T-cell (primary cell): ENCODE data around the gene AHSG. TPM values are rescaled to one million over a fixed set of nuclear protein-coding genes. Genes with fewer than 3 reads are reported as not detected.

ENCODE experiments used
- ATAC-seq, 4 experiments: fragments of 200-7000 bp in 3 of 4; fragments of 150-1000 bp in 1 of 4; cut with Tn5 transposase; replicated peaks in 1 of 4; 1 replicate in 3 of 4; 2 replicates in 1 of 4; pipeline ENCODE4 v1.10.0; 2021; ENCODE audit warnings: moderate library complexity in 3 of 4, mild to moderate bottlenecking in 2 of 4, moderate number of reproducible peaks in 1 of 4
- CTCF ChIA-PET, 2 donors: fragments of 300-600 bp; sonication (Branson Sonifier 250); formaldehyde crosslinking; loops; one replicate each; lab custom pipeline; 2022; ENCODE audit warnings: antibody characterized with exemption in 2 of 2; lab: Charles Lee
- POLR2A ChIA-PET, 2 donors: fragments of 300-600 bp; sonication (Branson Sonifier 250); formaldehyde crosslinking; loops; one replicate each; lab custom pipeline; 2022; ENCODE audit warnings: antibody characterized with exemption in 2 of 2; lab: Charles Lee
- DNase-seq, 35 experiments: peaks; one replicate each; pipeline versions ENCODE4 v3.0.0 to v3.0.0-alpha.2; 2013 to 2023
- H3K27ac ChIP-seq: one replicate; pipeline ENCODE4 v1.5.1; 2013; ENCODE audit warnings: low read length
- H3K27me3 ChIP-seq, 2 experiments: replicated peaks in 1 of 2; 1 replicate in 1 of 2; 2 replicates in 1 of 2; pipeline versions ENCODE4 v1.6.1 to v1.7.0; 2013; ENCODE audit warnings: low read length in 1 of 2, mixed read lengths in 1 of 2; ENCODE audit not compliant: control insufficient read depth in 2 of 2, insufficient read depth in 2 of 2; ENCODE audit errors: extremely low read depth in 1 of 2
- H3K36me3 ChIP-seq, 2 donors: 1 replicate in 1 of 2; 2 replicates in 1 of 2; pipeline versions ENCODE4 v1.6.1 to v1.7.0; 2013; ENCODE audit warnings: low read length in 1 of 2; ENCODE audit not compliant: control insufficient read depth in 2 of 2, insufficient read depth in 1 of 2; ENCODE audit errors: extremely low read depth in 1 of 2
- H3K4me1 ChIP-seq, 2 experiments: 1 replicate in 1 of 2; 2 replicates in 1 of 2; pipeline versions ENCODE4 v1.6.1 to v1.7.0; 2013; ENCODE audit warnings: low read length in 2 of 2, mixed read lengths in 1 of 2; ENCODE audit not compliant: insufficient read depth in 2 of 2, control insufficient read depth in 1 of 2; ENCODE audit errors: extremely low read depth in 1 of 2
- H3K4me3 ChIP-seq, 2 donors: 1 replicate in 1 of 2; 2 replicates in 1 of 2; pipeline versions ENCODE4 v1.5.1 to v1.7.0; 2013; ENCODE audit warnings: mild to moderate bottlenecking in 2 of 2, low read length in 1 of 2, moderate library complexity in 1 of 2; ENCODE audit not compliant: control insufficient read depth in 1 of 2; ENCODE audit errors: extremely low read depth in 1 of 2
- H3K9me3 ChIP-seq: 2 replicates; pipeline ENCODE4 v1.7.0; 2013
- H3K27ac Mint-ChIP-seq, 2 donors: one replicate each; pipeline ENCODE4 v1.8.0; 2020 to 2021; ENCODE audit warnings: mild to moderate bottlenecking in 2 of 2, mixed read lengths in 2 of 2
- H3K27me3 Mint-ChIP-seq, 2 donors: one replicate each; pipeline ENCODE4 v1.8.0; 2021 to 2022; ENCODE audit warnings: mixed read lengths in 2 of 2
- H3K36me3 Mint-ChIP-seq: one replicate; pipeline ENCODE4 v1.8.0; 2021; ENCODE audit warnings: mixed read lengths
- H3K4me1 Mint-ChIP-seq, 3 donors: one replicate each; pipeline ENCODE4 v1.8.0; 2020 to 2022; ENCODE audit warnings: mixed read lengths in 3 of 3, mild to moderate bottlenecking in 1 of 3
- H3K4me3 Mint-ChIP-seq, 3 donors: one replicate each; pipeline ENCODE4 v1.8.0; 2020 to 2022; ENCODE audit warnings: mild to moderate bottlenecking in 3 of 3, mixed read lengths in 3 of 3, moderate library complexity in 3 of 3
- H3K9me3 Mint-ChIP-seq, 3 donors: one replicate each; pipeline ENCODE4 v1.8.0; 2020 to 2022; ENCODE audit warnings: mixed read lengths in 3 of 3
- WGBS: methylation state at CpG from one replicate; pipeline ENCODE4 v1.1.5; 2013; ENCODE audit warnings: missing lambda C conversion rate; ENCODE audit not compliant: insufficient coverage; 5-methylcytosine and 5-hydroxymethylcytosine counted together
- total RNA-seq, 35 experiments: library from RNA in 6 of 35; stranded (reverse) in 6 of 35; fragments of 120-200 nt in 1 of 35; gene quantifications; one replicate each; pipeline versions ENCODE4 v1.2.1 to v1.2.4 and lab custom pipeline; 2013 to 2026

The AHSG gene
- total RNA-seq, 5 donors from 2014 or later (not counting 1 experiment from before 2014, with no cell fraction given), result 1.8 to 1.9 (median 1.9) TPM; not detected in 2

DNA sequence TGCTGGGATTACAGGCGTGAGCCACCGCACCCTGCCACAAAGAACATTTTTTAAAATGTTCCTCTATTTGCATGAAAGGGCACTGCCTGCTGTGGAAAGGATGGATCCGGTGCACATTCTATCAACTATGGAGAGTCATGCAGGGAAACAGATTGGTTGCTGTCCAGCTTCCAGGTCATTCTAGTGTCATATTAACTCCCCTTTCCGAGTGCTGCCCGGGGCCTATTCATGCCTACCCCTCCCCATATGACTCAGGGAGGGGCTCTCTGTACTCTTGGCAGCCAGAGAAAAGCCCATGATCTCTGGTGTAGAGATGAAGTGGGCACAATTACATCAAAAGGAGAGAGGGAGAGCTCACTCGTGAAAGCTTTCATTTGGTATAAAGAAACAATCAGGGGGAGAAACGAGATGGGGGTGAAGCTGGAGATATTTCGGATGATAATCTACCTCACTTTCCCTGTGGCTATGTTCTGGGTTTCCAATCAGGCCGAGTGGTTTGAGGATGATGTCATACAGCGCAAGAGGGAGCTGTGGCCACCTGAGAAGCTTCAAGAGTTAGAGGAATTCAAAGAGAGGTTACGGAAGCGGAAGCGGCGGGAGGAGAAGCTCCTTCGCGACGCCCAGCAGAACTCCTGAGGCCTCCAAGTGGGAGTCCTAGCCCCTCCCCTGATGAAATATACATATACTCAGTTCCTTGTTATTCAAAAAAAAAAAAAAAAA lies 16.1 kb upstream of the AHSG start:
- Histone ChIP-seq H3K27ac (no peak overlapping the region), H3K4me1 (no peaks in the 10 kb centered on the region), H3K9me3 (no peaks in the 10 kb centered on the region), H3K36me3 (no peaks in the 10 kb centered on the region), H3K27me3 (peaks cover 0 to 19% of the 10 kb centered on the region in 2 experiments), H3K4me3 (no peak overlapping the region)
- ATAC-seq (no peak), DNase-seq (no peak)
- peaks cover 2 to 7% of the 10 kb centered on the region in 2 donors for H3K27me3 Mint-ChIP-seq
- CTCF ChIA-PET, result interaction anchor here (0.6 to 2.2 kb wide), 5 partner anchors 17 to 653 kb away, joined by 3 to 7 read pairs (median 4); no protein-coding TSS in a partner anchor
- no peaks in the 10 kb centered on the region for H3K36me3 Mint-ChIP-seq
- no peak overlapping the region for H3K4me3 Mint-ChIP-seq
- POLR2A ChIA-PET, result interaction anchor here in 1 of 2 donors (0.6 kb wide), 1 partner anchor 254 kb away, joined by 7 read pairs; no protein-coding TSS in a partner anchor
- no peaks in the 10 kb centered on the region for H3K9me3 Mint-ChIP-seq
- H3K27ac Mint-ChIP-seq, result no peak overlapping the region
- WGBS, result 100% methylated on average over 1 of the region's 17 CpGs
- no peaks in the 10 kb centered on the region for H3K4me1 Mint-ChIP-seq

DNA sequence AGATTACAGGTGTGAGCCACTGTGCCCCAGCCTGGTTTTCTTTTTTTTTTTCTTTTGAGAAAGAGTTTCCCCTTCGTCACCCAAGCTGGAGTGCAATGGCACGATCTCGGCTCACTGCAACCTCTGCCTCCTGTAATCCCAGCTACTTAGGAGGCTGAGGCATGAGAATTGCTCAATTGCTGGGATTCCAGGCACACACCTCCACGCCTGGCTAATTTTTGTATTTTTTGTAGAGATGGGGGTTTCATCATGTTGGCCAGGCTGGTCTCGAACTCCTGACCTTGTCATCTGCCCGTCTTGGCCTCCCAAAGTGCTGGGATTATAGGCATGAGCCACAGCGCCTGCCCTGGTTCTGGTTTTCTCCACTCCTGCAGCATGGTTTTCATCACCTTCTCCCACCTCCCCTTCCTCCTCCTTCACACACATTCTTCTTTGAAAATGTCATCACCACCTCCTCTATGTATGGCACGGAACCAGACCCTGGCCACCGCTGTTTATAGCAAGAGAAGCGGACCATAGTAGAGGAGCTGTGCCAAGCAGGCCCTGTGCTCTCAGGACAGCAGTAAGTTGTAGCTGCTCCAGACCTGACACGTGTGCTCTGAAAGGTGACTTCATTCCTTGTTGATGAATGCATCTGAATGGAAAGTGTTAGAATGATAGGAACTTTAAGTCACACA lies 14.6 kb upstream of the AHSG start:
- POLR2A ChIA-PET, result interaction anchor here in 1 of 2 donors (0.6 kb wide), 1 partner anchor 686 kb away, joined by 4 read pairs; no protein-coding TSS in a partner anchor
- Mint-ChIP-seq H3K27ac (no peak overlapping the region), H3K9me3 (no peaks in the 10 kb centered on the region), H3K4me1 (no peaks in the 10 kb centered on the region), H3K4me3 (no peak overlapping the region), H3K27me3 (peaks cover 2 to 7% of the 10 kb centered on the region in 2 donors), H3K36me3 (no peaks in the 10 kb centered on the region)
- DNase-seq (no peak), ATAC-seq (no peak)
- H3K4me3 ChIP-seq, result no peak overlapping the region
- no peaks in the 10 kb centered on the region for H3K9me3 ChIP-seq
- no peaks in the 10 kb centered on the region for H3K36me3 ChIP-seq
- peaks cover 0 to 19% of the 10 kb centered on the region in 2 experiments for H3K27me3 ChIP-seq
- no peaks in the 10 kb centered on the region for H3K4me1 ChIP-seq
- 100% methylated on average over 2 of the region's 11 CpGs for WGBS
- CTCF ChIA-PET, result interaction anchor here (0.7 to 2.2 kb wide), 4 partner anchors 16 to 1587 kb away, joined by 3 to 7 read pairs (median 4); no protein-coding TSS in a partner anchor
- no peak overlapping the region for H3K27ac ChIP-seq

DNA sequence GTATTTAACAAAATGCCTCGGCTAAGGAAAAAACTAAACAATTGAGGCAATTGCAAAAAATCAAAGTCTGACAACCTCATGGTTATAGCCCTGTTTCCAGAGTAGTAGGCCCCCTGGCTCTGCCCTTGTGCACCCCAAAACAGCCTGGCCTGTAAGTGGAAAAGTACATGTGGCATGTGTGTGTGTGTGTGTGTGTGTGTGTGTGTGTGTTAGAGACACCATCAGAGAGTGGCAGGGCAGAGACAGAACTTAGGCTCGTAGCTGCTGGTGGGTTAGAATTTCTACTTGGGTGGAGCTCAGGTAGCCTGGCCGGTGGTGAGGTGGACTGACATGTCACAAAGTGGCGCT lies 14.1 kb upstream of the AHSG start:
- CTCF ChIA-PET, result interaction anchor here (1.0 to 2.2 kb wide), 2 partner anchors 16 to 18 kb away, joined by 3 to 7 read pairs; no protein-coding TSS in a partner anchor
- no peaks in the 10 kb centered on the region for H3K9me3 Mint-ChIP-seq
- ATAC-seq (no peak), DNase-seq (no peak)
- no peaks in the 10 kb centered on the region for H3K9me3 ChIP-seq
- POLR2A ChIA-PET, result no interaction called here
- peaks cover 2 to 7% of the 10 kb centered on the region in 2 donors for H3K27me3 Mint-ChIP-seq
- H3K27ac Mint-ChIP-seq, result no peak overlapping the region
- H3K36me3 ChIP-seq, result no peaks in the 10 kb centered on the region
- no peaks in the 10 kb centered on the region for H3K36me3 Mint-ChIP-seq
- H3K4me3 Mint-ChIP-seq, result no peak overlapping the region
- H3K4me1 ChIP-seq, result no peaks in the 10 kb centered on the region
- H3K4me1 Mint-ChIP-seq, result no peaks in the 10 kb centered on the region
- no peak overlapping the region for H3K4me3 ChIP-seq
- 95% methylated on average over 3 of the region's 4 CpGs for WGBS
- no peak overlapping the region for H3K27ac ChIP-seq
- peaks cover 0 to 19% of the 10 kb centered on the region in 2 experiments for H3K27me3 ChIP-seq

DNA sequence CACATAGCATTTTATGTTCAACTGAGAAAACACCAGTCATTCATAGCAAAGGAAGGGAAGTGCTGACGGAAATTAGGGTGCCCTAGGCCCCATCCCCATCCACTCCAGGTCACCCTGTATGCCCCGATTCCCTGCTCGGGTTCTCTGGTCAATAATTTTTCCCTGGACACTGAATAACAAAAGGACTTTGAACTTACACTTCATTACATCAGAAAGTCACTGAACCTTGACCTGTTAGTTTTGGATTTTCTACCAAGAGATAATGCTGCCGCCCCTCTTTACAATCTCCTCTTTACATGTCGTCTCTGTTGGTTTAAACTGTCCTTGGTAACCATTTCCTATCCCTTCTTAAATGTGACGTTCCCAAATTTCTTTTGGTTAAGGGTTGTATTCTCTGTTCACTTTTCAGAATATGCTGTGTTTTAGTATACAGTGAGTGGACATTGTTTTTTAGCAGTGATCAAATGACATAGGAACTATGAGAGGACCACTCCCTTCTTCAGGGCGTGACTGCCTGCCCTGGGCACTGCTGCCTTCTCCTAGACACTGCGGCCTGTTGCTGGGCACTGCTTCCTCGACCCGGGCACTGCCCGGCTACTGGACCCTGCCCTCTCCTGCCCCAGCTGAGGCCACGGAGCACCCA lies 13.6 kb upstream of the AHSG start:
- POLR2A ChIA-PET, result no interaction called here

DNA sequence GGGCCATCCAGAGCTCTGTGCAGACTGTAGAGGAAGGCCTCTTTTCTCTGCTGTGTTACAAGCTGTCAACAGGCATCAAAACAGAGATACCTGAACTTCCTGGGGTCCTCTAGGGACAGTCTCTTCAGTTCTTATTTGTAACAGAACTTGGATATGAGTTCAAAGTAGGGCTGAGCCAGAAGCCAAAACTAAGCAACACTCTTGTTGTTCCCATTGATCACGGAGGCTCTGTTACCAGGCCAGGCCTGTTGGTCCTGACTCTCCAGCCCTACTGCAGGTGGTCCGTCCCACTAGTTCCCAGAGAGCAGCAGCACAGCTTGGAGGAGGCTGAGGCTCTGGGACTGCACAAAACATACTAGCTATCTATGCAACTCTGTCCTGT lies 13.1 kb upstream of the AHSG start:
- Histone ChIP-seq H3K4me3 (no peak overlapping the region), H3K36me3 (no peaks in the 10 kb centered on the region), H3K27ac (no peak overlapping the region), H3K9me3 (no peaks in the 10 kb centered on the region), H3K4me1 (no peaks in the 10 kb centered on the region), H3K27me3 (peaks cover 0 to 19% of the 10 kb centered on the region in 2 experiments)
- H3K27me3 Mint-ChIP-seq, result peaks cover 4 to 7% of the 10 kb centered on the region in 2 donors
- H3K36me3 Mint-ChIP-seq, result no peaks in the 10 kb centered on the region
- H3K4me1 Mint-ChIP-seq, result no peaks in the 10 kb centered on the region
- WGBS, result 67% methylated on average over 2 of the region's 2 CpGs
- no peak for DNase-seq
- no peak overlapping the region for H3K4me3 Mint-ChIP-seq
- ChIA-PET CTCF (interaction anchor here (0.6 to 1.4 kb wide), 2 partner anchors 15 to 583 kb away, joined by 3 to 10 read pairs; no protein-coding TSS in a partner anchor), POLR2A (no interaction called here)
- H3K9me3 Mint-ChIP-seq, result no peaks in the 10 kb centered on the region
- no peak overlapping the region for H3K27ac Mint-ChIP-seq
- no peak for ATAC-seq

More for the DNA sequence above, 13.6 kb upstream of the AHSG start:
- no peaks in the 10 kb centered on the region for H3K36me3 ChIP-seq
- no peaks in the 10 kb centered on the region for H3K4me1 ChIP-seq
- Mint-ChIP-seq H3K9me3 (no peaks in the 10 kb centered on the region), H3K27ac (no peak overlapping the region), H3K4me3 (no peak overlapping the region), H3K4me1 (no peaks in the 10 kb centered on the region), H3K36me3 (no peaks in the 10 kb centered on the region), H3K27me3 (peaks cover 4 to 7% of the 10 kb centered on the region in 2 donors)
- no peaks in the 10 kb centered on the region for H3K9me3 ChIP-seq
- WGBS, result 86% methylated on average over 7 of the region's 12 CpGs
- H3K27me3 ChIP-seq, result peaks cover 0 to 19% of the 10 kb centered on the region in 2 experiments
- DNase-seq, result no peak
- H3K4me3 ChIP-seq, result no peak overlapping the region
- H3K27ac ChIP-seq, result no peak overlapping the region
- ATAC-seq, result no peak
- CTCF ChIA-PET, result interaction anchor here (0.6 to 1.4 kb wide), 3 partner anchors 15 to 583 kb away, joined by 3 to 10 read pairs (median 3); no protein-coding TSS in a partner anchor

DNA sequence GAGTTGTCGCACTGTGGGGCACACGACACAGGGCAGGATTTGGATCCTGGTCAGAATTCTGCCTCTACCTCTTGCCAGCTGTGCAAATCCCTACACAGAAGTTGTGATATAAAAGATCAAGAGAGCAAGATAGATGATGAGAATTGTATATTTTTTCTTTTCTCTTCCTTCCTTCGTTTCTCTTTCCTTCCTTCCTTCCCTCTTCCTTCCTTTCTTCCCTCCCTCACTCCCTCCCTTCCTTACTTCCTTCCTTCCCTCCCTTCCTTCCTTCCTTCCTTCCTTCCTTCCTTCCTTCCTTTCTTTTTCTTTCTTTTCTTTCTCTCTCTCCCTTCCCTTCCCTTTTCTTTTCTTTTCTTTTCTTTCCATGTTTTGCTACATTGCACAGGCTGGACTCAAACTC lies 12.0 kb upstream of the AHSG start:
- ChIA-PET CTCF (interaction anchor here in 1 of 2 donors (1.4 kb wide), 1 partner anchor 14 kb away, joined by 3 read pairs; no protein-coding TSS in a partner anchor), POLR2A (interaction anchor here in 1 of 2 donors (0.6 kb wide), 1 partner anchor 79 kb away, joined by 3 read pairs; no protein-coding TSS in a partner anchor)
- H3K27ac ChIP-seq, result no peak overlapping the region
- Mint-ChIP-seq H3K9me3 (no peaks in the 10 kb centered on the region), H3K4me1 (no peaks in the 10 kb centered on the region), H3K27ac (no peak overlapping the region), H3K36me3 (no peaks in the 10 kb centered on the region), H3K27me3 (peaks cover 4 to 7% of the 10 kb centered on the region in 2 donors), H3K4me3 (no peak overlapping the region)
- no peak for DNase-seq
- WGBS, result 100% methylated on average over 1 of the region's 3 CpGs
- no peak for ATAC-seq
- H3K9me3 ChIP-seq, result no peaks in the 10 kb centered on the region
- H3K4me1 ChIP-seq, result no peaks in the 10 kb centered on the region
- no peaks in the 10 kb centered on the region for H3K36me3 ChIP-seq
- H3K4me3 ChIP-seq, result no peak overlapping the region
- H3K27me3 ChIP-seq, result peaks cover 0 to 19% of the 10 kb centered on the region in 2 experiments
